ENCODE measurements around the gene ZG16B. TPM values are rescaled to one million over a fixed set of nuclear protein-coding genes. Genes with fewer than 3 reads are reported as not detected.
A peak's percentile ranks its signal among the peaks of the same experiment; 100 is the strongest.

Gene ZG16B
- total and polyA plus RNA-seq, 10 donors, result 0.73 to 3.8 (median 1.5) TPM; not detected in 1

- DNase-seq, result no peak
- H3K36me3 ChIP-seq, result no peaks in the 10 kb centered on the region
- no peak overlapping the region for H3K4me3 ChIP-seq
- WGBS, 5 donors, result 74 to 87% (median 83%) methylated on average over 9 of the region's 9 CpGs
- H3K4me1 ChIP-seq, result peaks cover 0 to 10% (median 0%) of the 10 kb centered on the region in 6 donors
- no peak for TF ChIP-seq POLR2A (IDR thresholded peaks at IDR 0.05)
- TF ChIP-seq CTCF (IDR thresholded peaks at IDR 0.05 in 8 of 11, conservative IDR thresholded peaks at IDR 0.05 in 3 of 11), result no peak
- TF ChIP-seq POLR2AphosphoS5 (IDR thresholded peaks at IDR 0.05), result no peak
- intact Hi-C loops (cut with DNase I; ENCODE audit: low total_unique reads), result no loop called here
- peaks cover 0 to 41% (median 0%) of the 10 kb centered on the region in 7 donors for H3K27me3 ChIP-seq (replicated peaks in 1 of 7)
- no peaks in the 10 kb centered on the region for H3K9me3 ChIP-seq
- H3K27ac ChIP-seq, result no peak overlapping the region
These were observed 8.5 kb upstream of the ZG16B start for GRCh38 chr16:2821487-2822157.

GRCh38 chr16:2822158-2822495 lies 8.0 kb upstream of the ZG16B start:
- no peaks in the 10 kb centered on the region for H3K36me3 ChIP-seq
- no peak overlapping the region for H3K4me3 ChIP-seq
- intact Hi-C loops (cut with DNase I; ENCODE audit: low total_unique reads), result no loop called here
- peaks cover 0 to 10% (median 0%) of the 10 kb centered on the region in 6 donors for H3K4me1 ChIP-seq
- DNase-seq, result peak; percentile 17
- H3K9me3 ChIP-seq, result no peaks in the 10 kb centered on the region
- TF ChIP-seq CTCF (IDR thresholded peaks at IDR 0.05 in 8 of 11, conservative IDR thresholded peaks at IDR 0.05 in 3 of 11) (no peak), POLR2AphosphoS5 (IDR thresholded peaks at IDR 0.05) (no peak), POLR2A (IDR thresholded peaks at IDR 0.05) (no peak)
- peaks cover 0 to 41% (median 0%) of the 10 kb centered on the region in 7 donors for H3K27me3 ChIP-seq (replicated peaks in 1 of 7)
- no peak overlapping the region for H3K27ac ChIP-seq
- WGBS, 5 donors, result 74 to 78% (median 77%) methylated on average over 8 of the region's 8 CpGs

- Histone ChIP-seq H3K9me3 (no peaks in the 10 kb centered on the region), H3K4me3 (no peak overlapping the region), H3K4me1 (peaks cover 0 to 7% (median 0%) of the 10 kb centered on the region in 6 donors), H3K27ac (no peak overlapping the region), H3K36me3 (no peaks in the 10 kb centered on the region), H3K27me3 (replicated peaks in 1 of 7) (peaks cover 0 to 38% (median 0%) of the 10 kb centered on the region in 7 donors)
- no peak for TF ChIP-seq POLR2A (IDR thresholded peaks at IDR 0.05)
- no peak for TF ChIP-seq CTCF (IDR thresholded peaks at IDR 0.05 in 8 of 11, conservative IDR thresholded peaks at IDR 0.05 in 3 of 11)
- no peak for TF ChIP-seq POLR2AphosphoS5 (IDR thresholded peaks at IDR 0.05)
- intact Hi-C loops (cut with DNase I; ENCODE audit: low total_unique reads), result no loop called here
- 50 to 69% (median 62%) methylated on average over 4 of the region's 4 CpGs for WGBS, 5 donors
- DNase-seq, result no peak
These were observed 7.6 kb upstream of the ZG16B start for GRCh38 chr16:2822496-2822895.

GRCh38 chr16:2824626-2825025 lies 5.5 kb upstream of the ZG16B start:
- intact Hi-C loops (cut with DNase I; ENCODE audit: low total_unique reads), result no loop called here
- Histone ChIP-seq H3K9me3 (no peaks in the 10 kb centered on the region), H3K36me3 (no peaks in the 10 kb centered on the region), H3K27me3 (replicated peaks in 1 of 7) (peaks cover 0 to 31% (median 0%) of the 10 kb centered on the region in 7 donors), H3K4me3 (no peak overlapping the region), H3K27ac (no peak overlapping the region), H3K4me1 (peaks cover 0 to 16% (median 3%) of the 10 kb centered on the region in 6 donors)
- TF ChIP-seq POLR2A (IDR thresholded peaks at IDR 0.05) (no peak), CTCF (IDR thresholded peaks at IDR 0.05 in 8 of 11, conservative IDR thresholded peaks at IDR 0.05 in 3 of 11) (no peak), POLR2AphosphoS5 (IDR thresholded peaks at IDR 0.05) (no peak)
- 74 to 95% (median 84%) methylated on average over 6 to 10 of the region's 10 CpGs for WGBS, 5 donors
- DNase-seq, result peak; percentile 36

All from spleen (tissue), 11 donors.